HEK293T (cell line): ENCODE data around the gene SMURF1.

ENCODE experiments used
- CTCF ChIA-PET: fragments of 350-600 bp; formaldehyde crosslinking; extraction: SDS; loops from one replicate; lab custom pipeline; 2021; ENCODE audit warnings: antibody characterized with exemption, inconsistent platforms; lab: Yijun Ruan, JAX
- POLR2A ChIA-PET: fragments of 350-600 bp; formaldehyde crosslinking; extraction: SDS; loops from one replicate; lab custom pipeline; 2020; ENCODE audit warnings: antibody characterized with exemption, inconsistent platforms; lab: Yijun Ruan, JAX
- DNase-seq: peaks from one replicate; pipeline ENCODE4 v3.0.0; 2012; ENCODE audit warnings: mixed read lengths; ENCODE audit errors: extremely low spot score
- ARNT ChIP-seq: fragments of 450-650 bp; IDR thresholded peaks from 2 replicates; pipeline ENCODE4 v1.6.1; 2017; ENCODE audit warnings: mild to moderate bottlenecking
- BHLHE40 ChIP-seq: fragments of 450-650 bp; IDR thresholded peaks from 2 replicates; pipeline ENCODE4 v1.6.1; 2016; ENCODE audit warnings: mild to moderate bottlenecking, moderate library complexity, borderline replicate concordance
- CTBP1 ChIP-seq: fragments of 450-650 bp; IDR thresholded peaks from 2 replicates; pipeline ENCODE4 v1.6.1; 2016; ENCODE audit warnings: borderline replicate concordance
- ELF4 ChIP-seq: fragments of 450-650 bp; IDR thresholded peaks from 2 replicates; pipeline ENCODE4 v1.6.1; 2017; ENCODE audit warnings: antibody characterized with exemption
- FOXA1 ChIP-seq: fragments of 450-650 bp; IDR thresholded peaks from 2 replicates; pipeline ENCODE4 v1.6.1; 2016; ENCODE audit warnings: mild to moderate bottlenecking
- FOXK2 ChIP-seq: fragments of 450-650 bp; IDR thresholded peaks from 2 replicates; pipeline ENCODE4 v1.6.1; 2016; ENCODE audit warnings: mild to moderate bottlenecking
- FOXM1 ChIP-seq: fragments of 450-650 bp; IDR thresholded peaks from 2 replicates; pipeline ENCODE4 v1.6.1; 2017; ENCODE audit warnings: mild to moderate bottlenecking, borderline replicate concordance
- HDGF ChIP-seq: fragments of 450-650 bp; IDR thresholded peaks from 2 replicates; pipeline ENCODE4 v1.6.1; 2017; ENCODE audit warnings: antibody characterized with exemption, borderline replicate concordance
- L3MBTL2 ChIP-seq: fragments of 450-650 bp; conservative IDR thresholded peaks from 2 replicates; pipeline ENCODE4 v1.6.1; 2016; ENCODE audit warnings: mild to moderate bottlenecking
- LEF1 ChIP-seq: fragments of 450-650 bp; IDR thresholded peaks from 2 replicates; pipeline ENCODE4 v1.6.1; 2017; ENCODE audit warnings: mild to moderate bottlenecking, borderline replicate concordance
- NFRKB ChIP-seq: fragments of 450-650 bp; IDR thresholded peaks from 2 replicates; pipeline ENCODE4 v1.6.1; 2016; ENCODE audit warnings: mild to moderate bottlenecking, moderate library complexity
- PKNOX1 ChIP-seq: fragments of 450-650 bp; IDR thresholded peaks from 2 replicates; pipeline ENCODE4 v1.6.1; 2016
- SP1 ChIP-seq: fragments of 450-650 bp; IDR thresholded peaks from 2 replicates; pipeline ENCODE4 v1.6.1; 2017
- SUZ12 ChIP-seq: fragments of 450-650 bp; IDR thresholded peaks from 2 replicates; pipeline ENCODE4 v1.6.1; 2016; ENCODE audit warnings: mild to moderate bottlenecking
- TARDBP ChIP-seq: fragments of 450-650 bp; IDR thresholded peaks from 2 replicates; pipeline ENCODE4 v1.6.1; 2016
- ZNF384 ChIP-seq: fragments of 450-650 bp; IDR thresholded peaks from 2 replicates; pipeline ENCODE4 v1.6.1; 2016

The SMURF1 gene

DNA sequence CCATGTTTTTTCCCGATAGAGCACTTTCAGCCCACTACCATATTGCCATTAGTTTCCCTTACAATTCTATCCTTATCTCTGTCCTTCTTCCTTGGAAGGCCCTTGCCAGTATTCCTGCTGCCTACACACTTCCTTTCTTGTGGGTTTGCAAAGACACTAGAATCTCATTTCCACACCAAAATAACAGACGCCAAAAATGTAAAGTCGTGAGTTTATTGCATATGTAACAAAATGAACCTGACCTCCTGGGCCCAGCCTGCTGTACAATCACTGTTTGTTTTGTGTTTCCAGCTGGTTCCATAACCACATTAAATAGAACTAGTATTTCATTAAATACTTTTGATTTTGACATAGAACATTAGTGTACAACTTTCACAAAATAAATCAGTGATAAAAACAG is 116.7 kb downstream of the SMURF1 start:
- TF ChIP-seq SP1 (no peak), LEF1 (no peak), L3MBTL2 (no peak), HDGF (no peak), SUZ12 (no peak), CTBP1 (no peak), ZNF384 (no peak), ARNT (no peak), PKNOX1 (no peak), FOXK2 (no peak), FOXM1 (no peak)
- ChIA-PET CTCF (no interaction called here), POLR2A (no interaction called here)

DNA sequence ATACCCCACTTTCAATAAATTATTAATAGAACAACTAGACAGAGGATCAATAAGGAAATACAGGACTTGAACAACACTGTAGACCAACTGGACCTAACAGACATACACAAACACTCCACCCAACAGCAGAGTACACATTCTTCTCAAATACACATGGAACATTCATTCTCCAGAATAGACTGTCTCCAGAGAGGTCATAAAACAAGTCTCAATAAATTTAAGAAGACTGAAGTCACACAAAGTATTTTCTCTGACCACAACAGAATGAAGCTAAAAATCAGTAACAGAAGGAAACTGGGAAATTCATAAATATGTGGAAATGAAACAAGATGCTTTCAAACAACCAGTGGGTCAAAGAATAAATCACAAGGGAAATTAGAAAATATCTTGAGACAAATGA is 119.8 kb downstream of the SMURF1 start:
- CTCF ChIA-PET = interaction anchor here (0.6 kb wide), 1 partner anchor 270 kb away, joined by 3 read pairs; no protein-coding TSS in a partner anchor

More for the DNA sequence above, 116.7 kb downstream of the SMURF1 start:
- no peak for DNase-seq

DNA sequence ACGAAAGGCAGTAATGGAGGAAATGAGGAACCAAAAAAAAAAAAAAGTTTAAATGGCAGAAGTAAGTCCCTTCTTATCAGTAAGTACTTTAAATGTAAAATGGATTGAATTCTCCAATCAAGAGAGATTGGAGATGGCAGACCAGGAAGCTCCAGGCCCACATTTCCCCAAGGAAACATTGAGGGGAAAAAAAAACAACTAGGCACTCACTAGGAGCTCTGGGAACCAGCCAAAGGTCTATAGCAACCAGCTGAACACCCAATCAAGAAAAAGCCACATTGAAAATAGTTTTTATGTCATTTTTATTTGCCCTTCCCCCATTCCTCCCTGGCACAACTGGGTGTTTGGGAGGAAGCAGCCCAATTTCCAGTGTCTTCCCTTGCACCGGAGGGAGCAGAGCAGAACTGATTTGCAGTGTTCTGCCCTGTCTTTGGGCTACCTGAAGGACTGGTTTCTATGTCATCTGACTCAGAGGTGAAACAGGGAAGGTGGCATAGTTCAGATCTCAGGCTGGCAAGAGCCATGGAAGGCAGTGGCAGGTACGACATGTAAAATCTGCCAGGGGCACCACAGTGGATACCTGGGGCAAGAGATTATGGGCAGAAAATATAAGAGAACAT is 121.9 kb downstream of the SMURF1 start:
- CTCF ChIA-PET = interaction anchor here (0.6 kb wide), 1 partner anchor 407 kb away, joined by 9 read pairs; no protein-coding TSS in a partner anchor

More for the DNA sequence above, 119.8 kb downstream of the SMURF1 start:
- DNase-seq = no peak
- TF ChIP-seq PKNOX1 (no peak), HDGF (no peak)
- POLR2A ChIA-PET = no interaction called here

DNA sequence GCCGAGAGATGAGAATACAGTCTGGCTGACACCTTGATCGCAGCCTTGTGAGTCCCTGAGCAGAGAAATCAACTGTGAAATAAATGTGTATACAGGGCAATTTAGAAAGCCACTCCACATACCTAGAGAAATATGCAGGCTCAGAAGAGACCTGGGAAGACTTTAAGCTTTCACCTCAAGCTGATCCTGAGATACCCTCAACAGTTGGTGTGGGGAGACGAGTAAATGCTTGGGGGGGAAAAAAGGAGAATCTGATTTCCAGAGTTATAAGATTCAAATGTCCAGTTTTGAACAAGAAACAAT is 123.5 kb downstream of the SMURF1 start:
- no peak for TF ChIP-seq LEF1
- no peak for TF ChIP-seq ELF4
- no peak for TF ChIP-seq SUZ12
- POLR2A ChIA-PET = no interaction called here
- no peak for DNase-seq
- CTCF ChIA-PET = no interaction called here

More for the DNA sequence above, 121.9 kb downstream of the SMURF1 start:
- POLR2A ChIA-PET = no interaction called here
- TF ChIP-seq SUZ12 (no peak), LEF1 (no peak), L3MBTL2 (no peak), TARDBP (no peak), FOXK2 (no peak), BHLHE40 (no peak)
- no peak for DNase-seq

DNA sequence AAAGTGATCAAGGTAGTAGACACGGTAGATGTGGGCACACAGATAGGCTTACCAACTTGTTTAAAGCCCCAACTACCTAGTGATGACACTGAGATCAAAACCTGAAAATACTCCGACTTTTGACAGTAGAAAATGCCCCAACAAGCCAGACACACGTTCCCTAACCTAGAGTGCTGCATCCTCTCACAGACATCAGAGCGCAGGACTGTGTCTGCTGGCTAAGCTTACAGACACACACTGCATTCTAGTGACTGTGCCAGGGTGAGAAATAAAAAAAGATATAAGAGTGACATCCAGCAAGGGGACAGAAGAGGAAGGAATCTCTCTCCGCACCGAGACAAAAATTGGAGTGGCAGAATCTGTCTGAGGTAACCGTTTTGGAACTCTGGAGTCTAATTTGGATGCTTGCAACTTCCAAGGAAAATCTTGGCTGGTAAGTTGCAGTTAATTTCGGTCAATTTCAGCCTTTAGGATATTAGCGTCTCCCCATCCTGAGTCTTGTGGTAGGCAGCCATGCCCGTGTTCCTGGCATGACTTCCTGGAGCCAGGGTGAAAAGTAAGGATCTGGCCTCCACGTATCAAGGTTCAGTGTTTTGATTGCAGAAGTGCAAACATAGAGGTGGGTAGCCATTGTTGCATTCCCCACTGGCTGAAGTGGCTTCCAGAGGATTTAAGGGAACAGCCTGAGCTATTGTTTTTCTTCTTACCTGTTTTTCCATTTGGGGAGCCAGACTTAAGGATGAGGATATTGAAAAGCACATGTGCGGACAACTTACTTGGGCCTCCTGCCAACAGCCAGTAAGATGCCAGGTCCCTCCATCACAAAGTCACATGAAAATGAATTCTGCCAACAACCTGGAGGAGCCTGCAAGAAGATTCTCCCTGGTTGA is 124.1 kb downstream of the SMURF1 start:
- DNase-seq = no peak
- ChIA-PET POLR2A (no interaction called here), CTCF (no interaction called here)
- TF ChIP-seq BHLHE40 (no peak), NFRKB (no peak), CTBP1 (no peak), FOXM1 (no peak), FOXA1 (no peak), HDGF (no peak), TARDBP (no peak), ELF4 (no peak), SP1 (no peak), ARNT (no peak), FOXK2 (no peak), LEF1 (no peak), SUZ12 (no peak), L3MBTL2 (no peak)

GRCh38 chr7:99016196-99016595 is 127.7 kb downstream of the SMURF1 start:
- DNase-seq = no peak
- CTCF ChIA-PET = no interaction called here
- TF ChIP-seq L3MBTL2 (no peak), NFRKB (no peak), HDGF (no peak), LEF1 (no peak), FOXK2 (no peak), ZNF384 (no peak), PKNOX1 (no peak), BHLHE40 (no peak), ARNT (no peak), FOXM1 (no peak), CTBP1 (no peak), FOXA1 (no peak), SUZ12 (no peak), ELF4 (no peak), SP1 (no peak), TARDBP (no peak)
- POLR2A ChIA-PET = no interaction called here
